ENCODE measurements around the gene CYB561D1.
"Not testable (repeated sequence)": the region's sequence is repeated elsewhere in the genome, so short reads cannot be mapped to it uniquely, and the experiment has no call there.

Gene CYB561D1

DNA sequence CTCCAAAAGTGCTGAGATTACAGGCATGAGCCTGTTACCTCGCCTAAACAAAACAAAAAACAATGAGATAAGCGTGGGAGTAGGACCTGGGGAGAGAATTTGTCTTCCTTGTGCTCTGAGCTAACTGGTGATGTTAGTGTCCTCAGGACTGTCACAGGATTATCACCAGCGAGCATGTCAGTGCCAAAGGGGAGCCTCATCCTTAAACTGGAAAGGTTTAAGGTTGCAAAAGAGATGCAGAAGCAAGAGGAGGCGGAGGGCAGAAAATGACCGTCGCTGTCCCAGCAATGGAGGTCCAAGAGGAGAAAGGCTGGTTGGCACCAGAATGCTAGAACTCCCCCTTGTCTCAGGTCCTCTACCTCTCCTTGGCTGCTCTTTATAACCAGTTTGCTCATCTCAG lies 23.6 kb upstream of the CYB561D1 start:
- no peak overlapping the region for H3K27ac ChIP-seq (ENCODE audit: extremely low read depth, low read depth, low read length)
- H3K4me1 ChIP-seq (ENCODE audit: control insufficient read depth, insufficient read depth, low read length), result no peaks in the 10 kb centered on the region; the same call in 1 of the 2 replicates
- no peaks in the 10 kb centered on the region for H3K36me3 ChIP-seq (ENCODE audit: control insufficient read depth in 2 of 2, insufficient read depth in 1 of 2, low read length in 2 of 2)
- ChIA-PET POLR2A (interaction anchor here (1.0 kb wide), 1 partner anchor 45 kb away, joined by 5 read pairs; the partner anchor contains the start of gene PSMA5), CTCF (interaction anchor here (0.7 to 2.3 kb wide), 6 partner anchors 12 to 170 kb away, joined by 3 to 13 read pairs (median 4); partner anchors contain the start of gene CYB561D1)
- TF ChIP-seq ZFHX2 (tag by site-specific recombination; conservative IDR thresholded peaks at IDR 0.05), result 0 out of 2 replicates have a peak, but pooled peaks have one; percentile 18
- TF ChIP-seq EGR2 (tag by site-specific recombination; IDR thresholded peaks at IDR 0.05; ENCODE audit: low read depth), result peak; percentile 33; the same call in 1 of the 2 replicates
- TF ChIP-seq KLF8 (tag by site-specific recombination; IDR thresholded peaks at IDR 0.05), result 0 out of 2 replicates have a peak, but pooled peaks have one; percentile 21
- TF ChIP-seq, protein P1, sequence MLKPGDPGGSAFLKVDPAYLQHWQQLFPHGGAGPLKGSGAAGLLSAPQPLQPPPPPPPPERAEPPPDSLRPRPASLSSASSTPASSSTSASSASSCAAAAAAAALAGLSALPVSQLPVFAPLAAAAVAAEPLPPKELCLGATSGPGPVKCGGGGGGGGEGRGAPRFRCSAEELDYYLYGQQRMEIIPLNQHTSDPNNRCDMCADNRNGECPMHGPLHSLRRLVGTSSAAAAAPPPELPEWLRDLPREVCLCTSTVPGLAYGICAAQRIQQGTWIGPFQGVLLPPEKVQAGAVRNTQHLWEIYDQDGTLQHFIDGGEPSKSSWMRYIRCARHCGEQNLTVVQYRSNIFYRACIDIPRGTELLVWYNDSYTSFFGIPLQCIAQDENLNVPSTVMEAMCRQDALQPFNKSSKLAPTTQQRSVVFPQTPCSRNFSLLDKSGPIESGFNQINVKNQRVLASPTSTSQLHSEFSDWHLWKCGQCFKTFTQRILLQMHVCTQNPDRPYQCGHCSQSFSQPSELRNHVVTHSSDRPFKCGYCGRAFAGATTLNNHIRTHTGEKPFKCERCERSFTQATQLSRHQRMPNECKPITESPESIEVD (tag by site-specific recombination; IDR thresholded peaks at IDR 0.05), result no peak
- H3K9me3 ChIP-seq (ENCODE audit: control insufficient read depth, insufficient read depth, low read depth, low read length), result no peaks in the 10 kb centered on the region
- H3K4me3 ChIP-seq (ENCODE audit: low read depth, low read length), result no peak overlapping the region

DNA sequence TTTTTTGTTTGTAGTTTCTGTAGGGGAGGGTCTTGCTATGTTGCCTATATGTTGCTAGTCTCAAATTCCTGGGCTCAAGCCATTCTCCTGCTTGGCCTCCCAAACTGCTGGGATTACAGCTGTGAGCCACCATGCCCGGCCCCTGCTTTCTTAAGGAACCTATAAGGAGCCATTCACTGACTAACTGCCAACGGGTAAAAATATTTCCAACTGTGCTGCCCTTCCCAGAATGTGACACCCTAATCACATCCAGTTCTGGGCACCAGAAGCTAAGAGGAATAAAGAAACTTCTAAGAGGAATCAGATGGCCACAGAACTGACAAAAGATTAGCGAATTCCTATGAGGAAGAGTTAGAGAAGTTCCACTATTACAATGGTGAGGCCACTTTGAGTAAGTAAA lies 21.1 kb upstream of the CYB561D1 start:
- Histone ChIP-seq H3K9me3 (ENCODE audit: control insufficient read depth, insufficient read depth, low read depth, low read length) (no peaks in the 10 kb centered on the region), H3K27ac (ENCODE audit: extremely low read depth, low read depth, low read length) (no peak overlapping the region), H3K4me3 (ENCODE audit: low read depth, low read length) (no peak overlapping the region), H3K4me1 (ENCODE audit: control insufficient read depth, insufficient read depth, low read length) (no peaks in the 10 kb centered on the region), H3K36me3 (ENCODE audit: control insufficient read depth in 2 of 2, insufficient read depth in 1 of 2, low read length in 2 of 2) (no peaks in the 10 kb centered on the region)
- POLR2A ChIA-PET, result no interaction called here
- CTCF ChIA-PET, result interaction anchor here (0.5 to 0.7 kb wide), 2 partner anchors 231 to 913 kb away, joined by 3 to 4 read pairs; partner anchors contain the start of gene EEIG2
- TF ChIP-seq KLF16 (tag by site-specific recombination; IDR thresholded peaks at IDR 0.05), result no peak
- TF ChIP-seq, protein P2, sequence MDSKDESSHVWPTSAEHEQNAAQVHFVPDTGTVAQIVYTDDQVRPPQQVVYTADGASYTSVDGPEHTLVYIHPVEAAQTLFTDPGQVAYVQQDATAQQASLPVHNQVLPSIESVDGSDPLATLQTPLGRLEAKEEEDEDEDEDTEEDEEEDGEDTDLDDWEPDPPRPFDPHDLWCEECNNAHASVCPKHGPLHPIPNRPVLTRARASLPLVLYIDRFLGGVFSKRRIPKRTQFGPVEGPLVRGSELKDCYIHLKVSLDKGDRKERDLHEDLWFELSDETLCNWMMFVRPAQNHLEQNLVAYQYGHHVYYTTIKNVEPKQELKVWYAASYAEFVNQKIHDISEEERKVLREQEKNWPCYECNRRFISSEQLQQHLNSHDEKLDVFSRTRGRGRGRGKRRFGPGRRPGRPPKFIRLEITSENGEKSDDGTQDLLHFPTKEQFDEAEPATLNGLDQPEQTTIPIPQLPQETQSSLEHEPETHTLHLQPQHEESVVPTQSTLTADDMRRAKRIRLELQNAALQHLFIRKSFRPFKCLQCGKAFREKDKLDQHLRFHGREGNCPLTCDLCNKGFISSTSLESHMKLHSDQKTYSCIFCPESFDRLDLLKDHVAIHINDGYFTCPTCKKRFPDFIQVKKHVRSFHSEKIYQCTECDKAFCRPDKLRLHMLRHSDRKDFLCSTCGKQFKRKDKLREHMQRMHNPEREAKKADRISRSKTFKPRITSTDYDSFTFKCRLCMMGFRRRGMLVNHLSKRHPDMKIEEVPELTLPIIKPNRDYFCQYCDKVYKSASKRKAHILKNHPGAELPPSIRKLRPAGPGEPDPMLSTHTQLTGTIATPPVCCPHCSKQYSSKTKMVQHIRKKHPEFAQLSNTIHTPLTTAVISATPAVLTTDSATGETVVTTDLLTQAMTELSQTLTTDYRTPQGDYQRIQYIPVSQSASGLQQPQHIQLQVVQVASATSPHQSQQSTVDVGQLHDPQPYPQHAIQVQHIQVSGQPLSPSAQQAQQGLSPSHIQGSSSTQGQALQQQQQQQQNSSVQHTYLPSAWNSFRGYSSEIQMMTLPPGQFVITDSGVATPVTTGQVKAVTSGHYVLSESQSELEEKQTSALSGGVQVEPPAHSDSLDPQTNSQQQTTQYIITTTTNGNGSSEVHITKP (tag by site-specific recombination; IDR thresholded peaks at IDR 0.05), result no peak
- TF ChIP-seq ZNF571 (tag by site-specific recombination; IDR thresholded peaks at IDR 0.05), result no peak
- TF ChIP-seq, protein P3, sequence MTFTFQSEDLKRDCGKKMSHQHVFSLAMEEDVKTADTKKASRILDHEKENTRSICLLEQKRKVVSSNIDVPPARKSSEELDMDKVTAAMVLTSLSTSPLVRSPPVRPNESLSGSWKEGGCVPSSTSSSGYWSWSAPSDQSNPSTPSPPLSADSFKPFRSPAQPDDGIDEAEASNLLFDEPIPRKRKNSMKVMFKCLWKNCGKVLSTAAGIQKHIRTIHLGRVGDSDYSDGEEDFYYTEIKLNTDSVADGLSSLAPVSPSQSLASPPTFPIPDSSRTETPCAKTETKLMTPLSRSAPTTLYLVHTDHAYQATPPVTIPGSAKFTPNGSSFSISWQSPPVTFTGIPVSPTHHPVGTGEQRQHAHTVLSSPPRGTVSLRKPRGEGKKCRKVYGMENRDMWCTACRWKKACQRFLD (tag by site-specific recombination; IDR thresholded peaks at IDR 0.05), result no peak
- no peak for TF ChIP-seq ZFP41 (tag by site-specific recombination; IDR thresholded peaks at IDR 0.05; ENCODE audit: borderline replicate concordance)

DNA sequence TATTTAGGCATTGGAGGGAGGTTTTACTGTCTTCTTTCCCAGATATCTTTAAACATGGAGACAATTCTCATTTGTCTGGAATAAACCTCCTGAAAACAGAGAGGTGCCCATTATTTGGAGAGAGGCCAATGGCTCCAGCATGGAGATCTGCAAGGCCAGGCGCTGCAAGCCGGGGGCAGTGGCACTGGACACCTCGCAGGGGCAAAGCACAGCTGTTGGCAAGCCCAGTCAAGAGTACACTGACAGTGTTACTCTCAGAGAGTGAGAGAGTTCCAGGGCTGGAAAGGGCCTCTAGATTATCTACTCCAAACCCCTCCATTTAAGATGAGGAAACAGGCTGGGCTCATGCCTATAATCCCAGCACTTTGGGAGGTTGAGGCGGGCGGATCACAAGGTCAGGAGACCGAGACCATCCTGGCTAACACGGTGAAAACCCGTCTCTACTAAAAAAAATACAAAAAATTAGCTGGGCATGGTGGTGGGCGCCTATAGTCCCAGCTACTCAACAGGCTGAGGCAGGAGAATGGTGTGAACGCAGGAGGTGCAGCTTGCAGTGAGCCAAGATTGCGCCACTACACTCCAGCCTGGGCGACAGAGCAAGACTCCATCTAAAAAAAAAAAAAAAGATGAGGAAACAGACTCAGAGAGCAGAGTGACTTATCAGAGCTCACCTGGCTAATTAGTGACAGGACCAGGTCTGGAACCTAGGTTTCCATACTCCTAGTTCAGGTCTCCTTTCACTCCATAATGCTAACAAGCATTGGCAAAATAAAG lies 20.4 kb upstream of the CYB561D1 start:
- ChIA-PET CTCF (interaction anchor here (0.5 to 0.7 kb wide), 3 partner anchors 20 to 913 kb away, joined by 3 to 4 read pairs (median 3); partner anchors contain the start of gene EEIG2), POLR2A (interaction anchor here (0.8 kb wide), 1 partner anchor 10 kb away, joined by 5 read pairs; no protein-coding TSS in a partner anchor)
- not testable (repeated sequence) for H3K36me3 ChIP-seq (ENCODE audit: control insufficient read depth in 2 of 2, insufficient read depth in 1 of 2, low read length in 2 of 2); H3K9me3 ChIP-seq (ENCODE audit: control insufficient read depth, insufficient read depth, low read depth, low read length); H3K4me3 ChIP-seq (ENCODE audit: low read depth, low read length); H3K4me1 ChIP-seq (ENCODE audit: control insufficient read depth, insufficient read depth, low read length); H3K27ac ChIP-seq (ENCODE audit: extremely low read depth, low read depth, low read length)

Measured in HEK293 (cell line).